ENCODE results near the gene FBXW2.

DNA sequence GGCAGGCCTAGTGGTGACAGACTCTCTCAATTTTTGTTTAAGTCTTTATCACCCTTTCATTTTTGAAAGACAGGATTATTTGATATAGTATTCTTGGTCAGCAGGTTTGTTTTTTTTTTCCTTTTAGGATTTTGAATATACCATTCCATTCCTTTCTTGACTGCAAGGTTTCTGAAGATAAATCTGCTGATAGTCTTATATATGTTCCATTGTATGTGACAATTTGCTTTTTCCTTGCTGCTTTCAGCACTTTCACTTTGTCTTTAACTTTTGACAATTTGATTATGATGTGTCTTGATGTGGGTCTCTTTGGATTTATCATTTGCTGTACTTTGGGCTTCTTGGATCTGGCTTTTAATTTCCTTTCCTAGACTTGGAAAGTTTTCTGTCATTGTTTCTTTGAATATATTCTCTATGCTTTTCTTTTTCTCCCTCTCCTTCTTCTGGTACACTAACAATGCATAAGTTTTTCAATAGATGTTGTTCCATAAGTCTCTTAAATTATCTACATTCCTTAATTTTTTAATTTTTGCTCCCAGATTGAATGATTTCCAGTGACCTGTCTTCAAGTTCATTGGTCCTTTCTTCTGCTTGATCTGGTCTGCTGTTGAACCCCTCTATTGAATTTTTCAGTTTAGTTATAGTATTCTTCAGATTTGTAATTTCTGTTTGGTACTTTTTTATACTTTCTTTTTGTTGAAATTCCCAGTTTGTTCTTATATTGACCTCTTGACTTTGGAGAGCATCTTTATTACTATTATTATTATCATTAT, 14.6 kb upstream of the FBXW2 start:
- TF ChIP-seq TAF1 (IDR thresholded peaks at IDR 0.05; ENCODE audit: borderline replicate concordance, insufficient read depth, low read length) (no peak), SIN3A (IDR thresholded peaks at IDR 0.05; ENCODE audit: borderline replicate concordance, insufficient read depth, low read length) (no peak), REST (IDR thresholded peaks at IDR 0.05; ENCODE audit: insufficient read depth in 1 of 2, low read depth in 2 of 2, low read length in 2 of 2) (no peak), POLR2AphosphoS5 (IDR thresholded peaks at IDR 0.05; ENCODE audit: low read depth, low read length) (no peak)

Measured in PFSK-1 (cell line).